ENCODE measurements around the gene MAP3K3.

MAP3K3 gene

GRCh38 chr17:63621684-63622573, at the start of gene MAP3K3:
TSS of gene MAP3K3 (plus strand) at chr17:63622417. CDS start at chr17:63622760, 343 bp downstream.
- peak; percentile 97 to 98 for DNase-seq (ENCODE audit: low read depth in 2 of 2)

- DNase-seq (ENCODE audit: low read depth in 2 of 2): no peak
Observed at GRCh38 chr17:63573634-63574033, 48.6 kb upstream of the MAP3K3 start.

GRCh38 chr17:63578027-63578768, 44.0 kb upstream of the MAP3K3 start:
- no peak for DNase-seq (ENCODE audit: low read depth in 2 of 2)

- DNase-seq (ENCODE audit: low read depth in 2 of 2): no peak
Observed at GRCh38 chr17:63578769-63579111, 43.5 kb upstream of the MAP3K3 start.

- no peak for DNase-seq (ENCODE audit: low read depth in 2 of 2)
Observed at GRCh38 chr17:63579633-63580032, 42.6 kb upstream of the MAP3K3 start.

- no peak for DNase-seq (ENCODE audit: low read depth in 2 of 2)
Observed at GRCh38 chr17:63587770-63588169, 34.4 kb upstream of the MAP3K3 start.

- DNase-seq (ENCODE audit: low read depth in 2 of 2): no peak
Observed at GRCh38 chr17:63588797-63589196, 33.4 kb upstream of the MAP3K3 start.

GRCh38 chr17:63589646-63590045, 32.6 kb upstream of the MAP3K3 start:
- no peak for DNase-seq (ENCODE audit: low read depth in 2 of 2)

GRCh38 chr17:63592797-63593196, 29.4 kb upstream of the MAP3K3 start:
- no peak for DNase-seq (ENCODE audit: low read depth in 2 of 2)

GRCh38 chr17:63595132-63595531, 27.1 kb upstream of the MAP3K3 start:
- DNase-seq (ENCODE audit: low read depth in 2 of 2): no peak

- no peak for DNase-seq (ENCODE audit: low read depth in 2 of 2)
Observed at GRCh38 chr17:63596856-63597586, 25.2 kb upstream of the MAP3K3 start.

GRCh38 chr17:63598281-63598680, 23.9 kb upstream of the MAP3K3 start:
- no peak for DNase-seq (ENCODE audit: low read depth in 2 of 2)

GRCh38 chr17:63600569-63601438, 21.4 kb upstream of the MAP3K3 start, which contains the start of gene TACO1:
TSS of gene TACO1 (plus strand) at chr17:63600895. CDS start at chr17:63601084, 189 bp downstream.
- DNase-seq (ENCODE audit: low read depth in 2 of 2): peak; percentile 51 to 62

GRCh38 chr17:63601439-63602371, 20.5 kb upstream of the MAP3K3 start:
- DNase-seq (ENCODE audit: low read depth in 2 of 2): no peak

- no peak for DNase-seq (ENCODE audit: low read depth in 2 of 2)
Observed at GRCh38 chr17:63609816-63610573, 12.2 kb upstream of the MAP3K3 start.

- DNase-seq (ENCODE audit: low read depth in 2 of 2): no peak
Observed at GRCh38 chr17:63610854-63611253, 11.4 kb upstream of the MAP3K3 start.

- DNase-seq (ENCODE audit: low read depth in 2 of 2): no peak
Observed at GRCh38 chr17:63611354-63611753, 10.9 kb upstream of the MAP3K3 start.

- DNase-seq (ENCODE audit: low read depth in 2 of 2): no peak
Observed at GRCh38 chr17:63613663-63614062, 8.6 kb upstream of the MAP3K3 start.

GRCh38 chr17:63621229-63621683, 961 bp upstream of the MAP3K3 start:
- no peak for DNase-seq (ENCODE audit: low read depth in 2 of 2)
